PC-3 (cell line): Measurements from ENCODE around the gene PFKL. TPM values are rescaled to one million over a fixed set of nuclear protein-coding genes. Genes with fewer than 3 reads are reported as not detected.

Source experiments
- ATAC-seq: fragments of 200-7000 bp; cut with Tn5 transposase; 2 replicates; pipeline ENCODE4 v1.9.1; 2020; ENCODE audit warnings: mild to moderate bottlenecking, moderate library complexity
- BruUV-seq: library from RNA; stranded (reverse); fragments of 400-500 nt; replicated peaks from 2 replicates; lab custom pipeline; 2021; lab: Mats Ljungman, UMichigan
- CTCF ChIA-PET: fragments of 300-600 bp; sonication (Branson Sonifier 250); formaldehyde crosslinking; loops from one replicate; lab custom pipeline; 2022; ENCODE audit warnings: antibody characterized with exemption; lab: Charles Lee
- POLR2A ChIA-PET: fragments of 300-600 bp; sonication (Branson Sonifier 250); formaldehyde crosslinking; loops from one replicate; lab custom pipeline; 2022; ENCODE audit warnings: antibody characterized with exemption; ENCODE audit not compliant: unreplicated experiment; lab: Charles Lee
- DNase-seq: peaks from one replicate; pipeline ENCODE4 v3.0.0-alpha.2; 2015
- H2AFZ ChIP-seq: fragments of 300-600 bp; sonication (generic); 2 replicates; pipeline ENCODE4 v1.6.0; 2016; ENCODE audit warnings: antibody characterized with exemption, low read length
- H3F3A ChIP-seq: fragments of 300-600 bp; sonication (generic); one replicate; pipeline ENCODE4 v1.6.0; 2017; ENCODE audit warnings: antibody characterized with exemption, low read length, control low read depth, mild to moderate bottlenecking; ENCODE audit not compliant: unreplicated experiment
- H3K27ac ChIP-seq: fragments of 300-600 bp; sonication (generic); 2 replicates; pipeline ENCODE4 v1.5.1; 2016; ENCODE audit warnings: mild to moderate bottlenecking, low read length
- H3K27me3 ChIP-seq: fragments of 300-600 bp; sonication (generic); 2 replicates; pipeline ENCODE4 v1.6.1; 2016; ENCODE audit warnings: low read length, mixed read lengths
- H3K36me3 ChIP-seq: fragments of 300-600 bp; sonication (generic); 2 replicates; pipeline ENCODE4 v1.6.1; 2016; ENCODE audit warnings: low read depth, mixed run types, low read length, mixed read lengths
- H3K4me1 ChIP-seq: fragments of 300-600 bp; sonication (generic); 2 replicates; pipeline ENCODE4 v1.5.1; 2016; ENCODE audit warnings: low read length; ENCODE audit not compliant: insufficient read depth
- H3K4me2 ChIP-seq: fragments of 300-600 bp; sonication (generic); 2 replicates; pipeline ENCODE4 v1.6.0; 2016; ENCODE audit warnings: low read length
- H3K4me3 ChIP-seq: fragments of 300-600 bp; sonication (generic); 2 replicates; pipeline ENCODE4 v1.5.1; 2016; ENCODE audit warnings: mild to moderate bottlenecking, low read length, mixed read lengths
- H3K79me2 ChIP-seq: fragments of 300-600 bp; sonication (generic); 2 replicates; pipeline ENCODE4 v1.6.1; 2017; ENCODE audit warnings: low read length, mixed read lengths
- H3K9ac ChIP-seq: fragments of 300-600 bp; sonication (generic); 2 replicates; pipeline ENCODE4 v1.6.0; 2016; ENCODE audit warnings: mild to moderate bottlenecking, low read length
- H3K9me2 ChIP-seq: fragments of 300-600 bp; sonication (generic); replicated peaks from 2 replicates; pipeline ENCODE4 v1.6.1; 2016; ENCODE audit warnings: mixed run types, low read length, mixed read lengths
- H3K9me3 ChIP-seq: fragments of 300-600 bp; sonication (generic); 2 replicates; pipeline ENCODE4 v1.6.1; 2016; ENCODE audit warnings: low read length, mixed read lengths
- H4K20me1 ChIP-seq: fragments of 300-600 bp; sonication (generic); 2 replicates; pipeline ENCODE4 v1.6.1; 2016; ENCODE audit warnings: low read length, mixed read lengths
- EZH2 ChIP-seq: fragments of 300-600 bp; sonication (generic); IDR thresholded peaks from one replicate; pipeline ENCODE4 v1.6.1; 2017; ENCODE audit warnings: antibody characterized with exemption, mild to moderate bottlenecking, low read length; ENCODE audit not compliant: unreplicated experiment
- EZH2phosphoT487 ChIP-seq: fragments of 300-600 bp; sonication (generic); IDR thresholded peaks from 2 replicates; pipeline ENCODE4 v1.6.1; 2018; ENCODE audit warnings: mild to moderate bottlenecking, antibody characterized with exemption, low read length, borderline replicate concordance
- intact Hi-C: fragments of 100-400 bp; cut with micrococcal nuclease; formaldehyde crosslinking; loops from 2 replicates; pipeline ENCODE4 v1.9.0; 2023
- total RNA-seq: library from RNA; depleted of rRNA; stranded (reverse); fragments of >200 nt; gene quantifications from 2 replicates; pipeline ENCODE4 v1.2.3, GENCODE V29; 2014
- TF ChIP-seq, protein P1 (sequence below): fragments of 300-600 bp; sonication (generic); conservative IDR thresholded peaks from 2 replicates; pipeline ENCODE4 v1.5.1; 2017; ENCODE audit warnings: antibody characterized with exemption, low read depth, mild to moderate bottlenecking, low read length

PFKL gene
- total RNA-seq, 1 experiment from 2014 or later, result 223 TPM

GRCh38 chr21:44265734-44266270 is 34.1 kb upstream of the PFKL start:
- Histone ChIP-seq H3K4me3 (no peak overlapping the region), H3K27ac (no peak overlapping the region), H2AFZ (no peak overlapping the region), H3K27me3 (no peaks in the 10 kb centered on the region), H4K20me1 (no peaks in the 10 kb centered on the region), H3F3A (no peaks in the 10 kb centered on the region), H3K9me2 (no peaks in the 10 kb centered on the region), H3K79me2 (no peaks in the 10 kb centered on the region), H3K9ac (no peak overlapping the region), H3K36me3 (no peaks in the 10 kb centered on the region), H3K4me1 (no peaks in the 10 kb centered on the region), H3K9me3 (no peaks in the 10 kb centered on the region), H3K4me2 (no peak overlapping the region)
- ATAC-seq (no peak), DNase-seq (no peak)
- intact Hi-C loops, result no loop called here
- TF ChIP-seq EZH2 (no peak), EZH2phosphoT487 (no peak)
- TF ChIP-seq, protein P1, sequence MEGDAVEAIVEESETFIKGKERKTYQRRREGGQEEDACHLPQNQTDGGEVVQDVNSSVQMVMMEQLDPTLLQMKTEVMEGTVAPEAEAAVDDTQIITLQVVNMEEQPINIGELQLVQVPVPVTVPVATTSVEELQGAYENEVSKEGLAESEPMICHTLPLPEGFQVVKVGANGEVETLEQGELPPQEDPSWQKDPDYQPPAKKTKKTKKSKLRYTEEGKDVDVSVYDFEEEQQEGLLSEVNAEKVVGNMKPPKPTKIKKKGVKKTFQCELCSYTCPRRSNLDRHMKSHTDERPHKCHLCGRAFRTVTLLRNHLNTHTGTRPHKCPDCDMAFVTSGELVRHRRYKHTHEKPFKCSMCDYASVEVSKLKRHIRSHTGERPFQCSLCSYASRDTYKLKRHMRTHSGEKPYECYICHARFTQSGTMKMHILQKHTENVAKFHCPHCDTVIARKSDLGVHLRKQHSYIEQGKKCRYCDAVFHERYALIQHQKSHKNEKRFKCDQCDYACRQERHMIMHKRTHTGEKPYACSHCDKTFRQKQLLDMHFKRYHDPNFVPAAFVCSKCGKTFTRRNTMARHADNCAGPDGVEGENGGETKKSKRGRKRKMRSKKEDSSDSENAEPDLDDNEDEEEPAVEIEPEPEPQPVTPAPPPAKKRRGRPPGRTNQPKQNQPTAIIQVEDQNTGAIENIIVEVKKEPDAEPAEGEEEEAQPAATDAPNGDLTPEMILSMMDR, result no peak
- POLR2A ChIA-PET, result no interaction called here
- CTCF ChIA-PET, result no interaction called here
- BruUV-seq, result no TSS peak

- H3K4me2 ChIP-seq, result no peak overlapping the region
- H3K9me2 ChIP-seq, result no peaks in the 10 kb centered on the region
- no peaks in the 10 kb centered on the region for H3K79me2 ChIP-seq
- DNase-seq (peak; percentile 6), ATAC-seq (no peak)
- TF ChIP-seq EZH2phosphoT487, result no peak
- TF ChIP-seq EZH2, result no peak
- TF ChIP-seq, protein P1, result no peak; the same call in 1 of the 2 replicates
- H2AFZ ChIP-seq, result no peak overlapping the region
- H3K4me3 ChIP-seq, result no peak overlapping the region
- intact Hi-C loops, result no loop called here
- H3K4me1 ChIP-seq, result no peaks in the 10 kb centered on the region
- no peak overlapping the region for H3K27ac ChIP-seq
- H3K27me3 ChIP-seq, result no peaks in the 10 kb centered on the region
- H3F3A ChIP-seq, result no peaks in the 10 kb centered on the region
- H3K9ac ChIP-seq, result no peak overlapping the region
- no peaks in the 10 kb centered on the region for H3K36me3 ChIP-seq
- ChIA-PET CTCF (no interaction called here), POLR2A (no interaction called here)
- BruUV-seq, result no TSS peak
- no peaks in the 10 kb centered on the region for H4K20me1 ChIP-seq
- H3K9me3 ChIP-seq, result no peaks in the 10 kb centered on the region
Measured at GRCh38 chr21:44267655-44268142, 32.2 kb upstream of the PFKL start.

DNA sequence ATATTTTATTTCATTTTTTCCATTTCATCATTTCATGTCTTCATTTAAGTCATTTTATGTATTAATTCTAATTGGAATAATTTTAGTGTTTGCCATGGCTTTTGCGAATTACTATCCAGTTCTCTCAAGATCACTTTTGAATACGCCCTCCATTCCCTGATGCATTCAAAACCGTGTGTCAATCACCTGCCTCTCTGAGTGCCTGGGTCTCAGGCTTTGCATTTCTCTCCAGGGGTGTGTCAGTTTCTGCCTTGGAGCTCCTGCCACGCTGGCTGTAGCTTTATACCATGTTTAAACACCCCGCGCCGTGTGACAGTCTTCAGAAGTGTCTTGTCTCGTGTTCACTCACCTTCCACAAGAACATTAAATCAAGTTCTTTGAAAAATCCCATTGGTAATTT is 30.8 kb upstream of the PFKL start:
- Histone ChIP-seq H3K79me2 (no peaks in the 10 kb centered on the region), H4K20me1 (no peaks in the 10 kb centered on the region), H2AFZ (no peak overlapping the region), H3K4me2 (no peak overlapping the region), H3K27ac (no peak overlapping the region), H3F3A (no peaks in the 10 kb centered on the region), H3K27me3 (no peaks in the 10 kb centered on the region), H3K36me3 (no peaks in the 10 kb centered on the region), H3K4me1 (no peaks in the 10 kb centered on the region), H3K4me3 (no peak overlapping the region), H3K9me3 (no peaks in the 10 kb centered on the region), H3K9me2 (no peaks in the 10 kb centered on the region), H3K9ac (no peak overlapping the region)
- ATAC-seq, result no peak
- TF ChIP-seq EZH2phosphoT487 (no peak), EZH2 (no peak)
- TF ChIP-seq, protein P1, result no peak
- intact Hi-C loops, result no loop called here
- no peak for DNase-seq
- ChIA-PET POLR2A (no interaction called here), CTCF (no interaction called here)
- BruUV-seq, result no TSS peak
